Measurements from ENCODE around the gene FOXA1. TPM values are rescaled to one million over a fixed set of nuclear protein-coding genes. Genes with fewer than 3 reads are reported as not detected.

FOXA1 gene
- total and polyA plus RNA-seq, 9 donors: 0.08 to 3.6 (median 0.17) TPM

GRCh38 chr14:37583358-37584210 lies 11.5 kb downstream of the FOXA1 start:
- H3K4me3 ChIP-seq (ENCODE audit: low read length): no peak overlapping the region
- no peak overlapping the region for H3K27ac ChIP-seq (ENCODE audit: low read length)
- peaks cover 62% of the 10 kb centered on the region for H3K27me3 ChIP-seq (ENCODE audit: control insufficient read depth, insufficient read depth, low read length)
- H3K9me3 ChIP-seq (replicated peaks; ENCODE audit: control insufficient read depth, low read depth, low read length): no peaks in the 10 kb centered on the region
- peaks cover 16% of the 10 kb centered on the region for H3K4me1 ChIP-seq (ENCODE audit: control insufficient read depth, insufficient read depth, low read length)
- DNase-seq: no peak
- H3K36me3 ChIP-seq (ENCODE audit: control insufficient read depth, insufficient read depth, low read length): no peaks in the 10 kb centered on the region
- 2% methylated on average over 61 of the region's 67 CpGs for WGBS (ENCODE audit: insufficient coverage)

GRCh38 chr14:37580146-37580545 lies 14.9 kb downstream of the FOXA1 start:
- 50% methylated on average over 1 of the region's 2 CpGs for WGBS (ENCODE audit: insufficient coverage)
- no peak overlapping the region for H3K4me3 ChIP-seq (ENCODE audit: low read length)
- H3K36me3 ChIP-seq (ENCODE audit: control insufficient read depth, insufficient read depth, low read length): no peaks in the 10 kb centered on the region
- no peaks in the 10 kb centered on the region for H3K9me3 ChIP-seq (replicated peaks; ENCODE audit: control insufficient read depth, low read depth, low read length)
- H3K27me3 ChIP-seq (ENCODE audit: control insufficient read depth, insufficient read depth, low read length): peaks cover 44% of the 10 kb centered on the region
- peaks cover 5% of the 10 kb centered on the region for H3K4me1 ChIP-seq (ENCODE audit: control insufficient read depth, insufficient read depth, low read length)
- no peak for DNase-seq
- no peak overlapping the region for H3K27ac ChIP-seq (ENCODE audit: low read length)

GRCh38 chr14:37579274-37579673 lies 15.8 kb downstream of the FOXA1 start:
- H3K4me3 ChIP-seq (ENCODE audit: low read length): no peak overlapping the region
- 16% methylated on average over 6 of the region's 9 CpGs for WGBS (ENCODE audit: insufficient coverage)
- H3K27me3 ChIP-seq (ENCODE audit: control insufficient read depth, insufficient read depth, low read length): peaks cover 38% of the 10 kb centered on the region
- H3K27ac ChIP-seq (ENCODE audit: low read length): no peak overlapping the region
- H3K4me1 ChIP-seq (ENCODE audit: control insufficient read depth, insufficient read depth, low read length): peaks cover 4% of the 10 kb centered on the region
- no peaks in the 10 kb centered on the region for H3K9me3 ChIP-seq (replicated peaks; ENCODE audit: control insufficient read depth, low read depth, low read length)
- no peak for DNase-seq
- H3K36me3 ChIP-seq (ENCODE audit: control insufficient read depth, insufficient read depth, low read length): no peaks in the 10 kb centered on the region

GRCh38 chr14:37573356-37573755 lies 21.7 kb downstream of the FOXA1 start:
- Histone ChIP-seq H3K4me3 (ENCODE audit: low read length) (no peak overlapping the region), H3K4me1 (ENCODE audit: control insufficient read depth, insufficient read depth, low read length) (no peaks in the 10 kb centered on the region), H3K27ac (ENCODE audit: low read length) (no peak overlapping the region), H3K27me3 (ENCODE audit: control insufficient read depth, insufficient read depth, low read length) (peaks cover 11% of the 10 kb centered on the region), H3K9me3 (replicated peaks; ENCODE audit: control insufficient read depth, low read depth, low read length) (no peaks in the 10 kb centered on the region), H3K36me3 (ENCODE audit: control insufficient read depth, insufficient read depth, low read length) (no peaks in the 10 kb centered on the region)
- no peak for DNase-seq
- WGBS (ENCODE audit: insufficient coverage): 62% methylated on average over 2 of the region's 2 CpGs

- DNase-seq: no peak
- Histone ChIP-seq H3K9me3 (replicated peaks; ENCODE audit: control insufficient read depth, low read depth, low read length) (no peaks in the 10 kb centered on the region), H3K27ac (ENCODE audit: low read length) (no peak overlapping the region), H3K4me3 (ENCODE audit: low read length) (no peak overlapping the region), H3K4me1 (ENCODE audit: control insufficient read depth, insufficient read depth, low read length) (no peaks in the 10 kb centered on the region), H3K36me3 (ENCODE audit: control insufficient read depth, insufficient read depth, low read length) (no peaks in the 10 kb centered on the region), H3K27me3 (ENCODE audit: control insufficient read depth, insufficient read depth, low read length) (peaks cover 7% of the 10 kb centered on the region)
- WGBS (ENCODE audit: insufficient coverage): 95% methylated on average over 3 of the region's 4 CpGs
Observed at GRCh38 chr14:37571391-37571790, 23.7 kb downstream of the FOXA1 start.

GRCh38 chr14:37569729-37570128 lies 25.3 kb downstream of the FOXA1 start:
- WGBS (ENCODE audit: insufficient coverage): 73% methylated on average over 5 of the region's 7 CpGs
- DNase-seq: no peak
- H3K9me3 ChIP-seq (replicated peaks; ENCODE audit: control insufficient read depth, low read depth, low read length): no peaks in the 10 kb centered on the region
- no peaks in the 10 kb centered on the region for H3K36me3 ChIP-seq (ENCODE audit: control insufficient read depth, insufficient read depth, low read length)
- H3K27me3 ChIP-seq (ENCODE audit: control insufficient read depth, insufficient read depth, low read length): no peaks in the 10 kb centered on the region
- H3K4me3 ChIP-seq (ENCODE audit: low read length): no peak overlapping the region
- H3K27ac ChIP-seq (ENCODE audit: low read length): no peak overlapping the region
- H3K4me1 ChIP-seq (ENCODE audit: control insufficient read depth, insufficient read depth, low read length): no peaks in the 10 kb centered on the region

GRCh38 chr14:37566811-37567371 lies 28.2 kb downstream of the FOXA1 start:
- H3K4me3 ChIP-seq (ENCODE audit: low read length): no peak overlapping the region
- H3K27ac ChIP-seq (ENCODE audit: low read length): no peak overlapping the region
- DNase-seq: no peak
- WGBS (ENCODE audit: insufficient coverage): no CpG with 5 or more reads among the region's 3 CpGs
- no peaks in the 10 kb centered on the region for H3K27me3 ChIP-seq (ENCODE audit: control insufficient read depth, insufficient read depth, low read length)
- H3K9me3 ChIP-seq (replicated peaks; ENCODE audit: control insufficient read depth, low read depth, low read length): no peaks in the 10 kb centered on the region
- H3K36me3 ChIP-seq (ENCODE audit: control insufficient read depth, insufficient read depth, low read length): no peaks in the 10 kb centered on the region
- no peaks in the 10 kb centered on the region for H3K4me1 ChIP-seq (ENCODE audit: control insufficient read depth, insufficient read depth, low read length)

- Histone ChIP-seq H3K27ac (ENCODE audit: low read length) (no peak overlapping the region), H3K27me3 (ENCODE audit: control insufficient read depth, insufficient read depth, low read length) (no peaks in the 10 kb centered on the region), H3K4me1 (ENCODE audit: control insufficient read depth, insufficient read depth, low read length) (no peaks in the 10 kb centered on the region), H3K9me3 (replicated peaks; ENCODE audit: control insufficient read depth, low read depth, low read length) (no peaks in the 10 kb centered on the region), H3K4me3 (ENCODE audit: low read length) (no peak overlapping the region), H3K36me3 (ENCODE audit: control insufficient read depth, insufficient read depth, low read length) (no peaks in the 10 kb centered on the region)
- DNase-seq: no peak
- no CpG with 5 or more reads among the region's 1 CpG for whole genome bisulfite sequencing (ENCODE audit: insufficient coverage)
Observed at GRCh38 chr14:37565550-37565949, 29.5 kb downstream of the FOXA1 start.

- DNase-seq: no peak
- H3K27me3 ChIP-seq (ENCODE audit: control insufficient read depth, insufficient read depth, low read length): no peaks in the 10 kb centered on the region
- no peaks in the 10 kb centered on the region for H3K36me3 ChIP-seq (ENCODE audit: control insufficient read depth, insufficient read depth, low read length)
- WGBS (ENCODE audit: insufficient coverage): 88% methylated on average over 2 of the region's 2 CpGs
- H3K4me3 ChIP-seq (ENCODE audit: low read length): no peak overlapping the region
- no peak overlapping the region for H3K27ac ChIP-seq (ENCODE audit: low read length)
- H3K4me1 ChIP-seq (ENCODE audit: control insufficient read depth, insufficient read depth, low read length): no peaks in the 10 kb centered on the region
- no peaks in the 10 kb centered on the region for H3K9me3 ChIP-seq (replicated peaks; ENCODE audit: control insufficient read depth, low read depth, low read length)
Observed at GRCh38 chr14:37563189-37563588, 31.9 kb downstream of the FOXA1 start.

GRCh38 chr14:37559386-37559785 lies 35.7 kb downstream of the FOXA1 start:
- WGBS (ENCODE audit: insufficient coverage): 60% methylated on average over 1 of the region's 6 CpGs
- Histone ChIP-seq H3K27me3 (ENCODE audit: control insufficient read depth, insufficient read depth, low read length) (no peaks in the 10 kb centered on the region), H3K27ac (ENCODE audit: low read length) (no peak overlapping the region)

More at GRCh38 chr14:37559386-37559785, 35.7 kb downstream of the FOXA1 start:
- H3K36me3 ChIP-seq (ENCODE audit: control insufficient read depth, insufficient read depth, low read length): no peaks in the 10 kb centered on the region
- no peak overlapping the region for H3K4me3 ChIP-seq (ENCODE audit: low read length)
- no peaks in the 10 kb centered on the region for H3K4me1 ChIP-seq (ENCODE audit: control insufficient read depth, insufficient read depth, low read length)
- H3K9me3 ChIP-seq (replicated peaks; ENCODE audit: control insufficient read depth, low read depth, low read length): no peaks in the 10 kb centered on the region
- no peak for DNase-seq
